SH-SY5Y (cell line): ENCODE measurements around the gene SEPSECS.

ENCODE experiments used
- GATA2 ChIP-seq: IDR thresholded peaks from 2 replicates; pipeline ENCODE4 v1.6.1; 2011; ENCODE audit warnings: mild to moderate bottlenecking, low read depth, low read length
- GATA3 ChIP-seq: IDR thresholded peaks from 2 replicates; pipeline ENCODE4 v1.6.1; 2011; ENCODE audit warnings: low read depth, mild to moderate bottlenecking, low read length, moderate library complexity

SEPSECS gene

DNA sequence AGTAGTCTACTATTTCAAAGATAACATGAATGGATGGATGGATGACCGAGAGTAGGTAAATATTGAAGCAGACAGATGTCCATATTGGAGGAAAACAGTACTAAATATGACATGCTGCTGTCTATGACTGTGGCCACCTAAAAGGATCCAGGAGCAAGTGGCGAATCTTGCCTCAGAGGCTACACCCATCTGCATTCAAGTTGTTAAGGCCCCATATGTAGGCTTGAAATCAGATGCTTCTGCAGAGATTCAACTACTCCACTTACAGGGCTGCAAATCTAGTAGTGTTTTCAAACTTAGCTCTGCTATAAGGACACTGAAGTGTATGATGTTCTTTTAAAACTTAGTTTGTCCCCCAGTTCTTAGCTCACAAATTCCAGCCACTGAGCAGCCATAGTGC lies 28.9 kb downstream of the SEPSECS start:
- no peak for TF ChIP-seq GATA2
- no peak for TF ChIP-seq GATA3

GRCh38 chr4:25129917-25130316 lies 30.3 kb downstream of the SEPSECS start:
- TF ChIP-seq GATA2 (no peak), GATA3 (no peak)

DNA sequence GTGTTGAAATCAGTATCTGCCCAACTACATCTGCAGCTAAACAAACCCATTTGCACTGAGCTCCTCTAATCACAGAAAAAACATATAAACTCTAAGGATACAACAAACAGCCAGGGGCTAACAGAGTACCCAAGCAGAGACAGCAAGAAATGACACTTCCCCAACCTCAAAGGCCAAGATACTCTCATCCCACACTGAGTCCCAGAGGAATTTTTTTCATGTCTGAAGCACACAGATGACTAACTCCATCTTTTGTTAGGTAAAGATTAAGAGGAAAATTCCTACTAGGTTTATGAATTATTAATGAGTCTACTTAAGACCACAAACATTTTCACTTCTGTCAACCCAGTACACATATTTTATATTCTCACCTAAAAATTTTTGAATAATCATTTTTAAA lies 31.6 kb downstream of the SEPSECS start:
- no peak for TF ChIP-seq GATA3
- TF ChIP-seq GATA2: no peak

DNA sequence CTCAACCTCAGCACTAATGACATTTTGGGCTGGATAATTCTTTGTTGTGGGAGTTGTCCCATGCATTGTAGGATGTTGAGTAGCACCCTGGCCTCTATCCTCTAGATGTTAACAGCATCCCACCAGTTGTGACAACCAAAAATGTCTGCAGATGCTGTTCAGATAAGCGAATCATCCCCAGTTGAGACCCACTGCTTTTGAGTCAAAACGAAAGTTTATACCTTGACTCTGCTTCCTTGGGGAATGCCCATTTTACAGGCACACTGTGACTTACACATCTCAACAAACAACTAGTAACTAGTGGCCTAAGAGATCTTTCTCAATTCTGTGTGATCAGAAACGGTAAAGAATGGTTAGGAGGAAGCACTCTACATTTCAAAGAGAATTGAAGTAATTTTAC lies 37.0 kb downstream of the SEPSECS start:
- TF ChIP-seq GATA3: no peak
- TF ChIP-seq GATA2: no peak

- TF ChIP-seq GATA2 (no peak), GATA3 (no peak)
Measured at GRCh38 chr4:25120146-25120940, 39.9 kb downstream of the SEPSECS start.

DNA sequence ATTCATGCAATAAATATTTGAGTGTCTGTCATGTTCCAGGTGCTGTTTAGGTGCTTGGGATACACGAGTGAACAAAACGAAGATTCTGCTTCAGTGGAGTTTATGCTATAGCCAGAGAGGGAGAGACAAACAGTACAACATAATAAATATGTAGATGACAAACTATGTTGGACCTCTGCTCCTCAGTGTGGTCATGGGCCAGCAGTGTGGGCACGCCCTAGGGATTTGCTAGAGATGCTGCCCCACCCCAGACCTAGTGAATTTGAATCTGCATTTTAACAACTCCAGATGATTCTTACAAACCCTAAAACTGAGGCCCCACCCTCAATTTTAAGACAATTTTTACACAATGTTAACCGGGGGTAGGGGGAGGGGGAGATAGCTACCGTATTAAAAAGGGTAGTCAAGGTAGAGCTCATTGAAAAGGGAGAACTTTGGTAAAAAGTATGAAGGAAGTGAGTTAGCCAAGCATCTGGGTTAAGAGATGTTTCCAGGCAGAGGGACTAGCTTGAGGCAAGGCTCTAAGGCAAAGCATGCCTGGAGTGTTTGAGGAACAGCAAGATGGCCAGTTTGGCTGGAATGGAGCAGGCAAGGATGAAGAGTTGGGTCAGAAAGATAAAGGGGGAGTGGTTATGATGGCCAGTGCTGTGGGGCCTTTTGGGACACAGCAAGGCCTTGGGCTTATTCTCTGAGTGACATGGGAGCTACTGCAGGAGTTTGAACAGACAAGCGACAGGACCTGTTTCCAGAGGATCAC lies 42.4 kb downstream of the SEPSECS start:
- TF ChIP-seq GATA2 (no peak), GATA3 (no peak)

- no peak for TF ChIP-seq GATA2
- TF ChIP-seq GATA3: no peak
Measured at GRCh38 chr4:25117274-25117673, 43.0 kb downstream of the SEPSECS start.

DNA sequence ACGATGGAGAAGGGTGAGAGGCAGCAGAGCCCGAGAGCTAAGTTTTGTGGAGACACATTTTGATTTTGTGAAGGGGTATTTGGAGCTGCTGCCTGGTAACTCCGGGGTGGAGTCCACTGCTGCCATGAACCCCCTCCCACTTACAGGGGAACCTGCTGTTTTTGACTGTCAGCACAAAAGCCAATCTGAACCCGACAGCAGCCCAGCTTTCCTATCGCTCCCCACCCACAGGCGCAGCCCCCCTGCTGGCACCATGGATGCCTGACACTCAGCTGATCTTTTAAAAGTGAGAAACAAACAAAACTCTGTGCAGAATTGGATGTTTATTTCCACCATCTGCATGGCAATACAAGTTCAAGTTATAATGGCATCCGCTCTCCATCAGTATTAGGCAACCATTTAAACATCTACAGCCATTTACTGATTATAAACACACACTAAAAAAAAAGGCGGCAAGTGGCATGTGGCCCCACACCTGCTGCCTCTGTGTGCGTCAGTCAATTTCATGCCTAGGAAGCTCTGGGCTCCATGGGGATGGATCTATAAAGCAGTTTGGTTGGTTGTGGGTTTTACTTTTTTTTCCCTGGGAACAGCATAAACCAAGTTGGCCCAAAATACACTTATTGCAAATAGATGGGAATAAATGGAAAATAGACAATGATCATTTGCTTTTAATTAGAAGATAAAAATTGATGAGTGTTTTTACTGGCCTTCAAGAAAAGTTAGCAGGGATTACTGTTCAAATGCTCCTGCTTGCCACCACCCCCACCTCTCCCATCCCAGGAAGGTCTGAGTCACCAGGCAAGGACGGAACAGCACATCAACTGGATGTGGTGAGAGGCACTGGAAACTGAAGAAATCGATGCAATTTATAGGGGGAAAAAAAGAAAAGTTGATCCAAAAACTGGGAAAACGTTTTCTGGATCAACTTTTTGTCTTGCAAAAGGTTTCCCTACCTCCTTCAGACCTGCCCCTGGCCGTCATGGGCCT lies 46.0 kb downstream of the SEPSECS start:
- no peak for TF ChIP-seq GATA2
- no peak for TF ChIP-seq GATA3

DNA sequence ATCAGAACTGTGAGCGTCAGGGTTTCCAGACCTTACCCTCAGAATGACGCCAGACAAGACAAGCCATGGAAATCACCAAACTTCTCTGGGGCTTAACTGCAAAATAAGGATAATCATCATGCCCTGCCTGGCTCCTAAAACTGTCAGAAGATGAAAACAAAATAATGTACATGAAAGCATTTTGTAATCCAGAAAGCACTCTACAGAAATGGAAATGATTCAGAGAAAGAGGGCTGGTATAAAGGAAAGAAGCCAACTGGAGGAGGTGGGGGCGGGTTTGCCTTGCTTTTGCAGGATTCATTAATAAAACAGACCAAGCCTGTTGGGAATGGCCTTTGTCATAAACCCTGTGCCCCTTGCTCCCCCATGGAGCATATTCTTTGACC lies 47.3 kb downstream of the SEPSECS start:
- TF ChIP-seq GATA2 (no peak), GATA3 (no peak)

DNA sequence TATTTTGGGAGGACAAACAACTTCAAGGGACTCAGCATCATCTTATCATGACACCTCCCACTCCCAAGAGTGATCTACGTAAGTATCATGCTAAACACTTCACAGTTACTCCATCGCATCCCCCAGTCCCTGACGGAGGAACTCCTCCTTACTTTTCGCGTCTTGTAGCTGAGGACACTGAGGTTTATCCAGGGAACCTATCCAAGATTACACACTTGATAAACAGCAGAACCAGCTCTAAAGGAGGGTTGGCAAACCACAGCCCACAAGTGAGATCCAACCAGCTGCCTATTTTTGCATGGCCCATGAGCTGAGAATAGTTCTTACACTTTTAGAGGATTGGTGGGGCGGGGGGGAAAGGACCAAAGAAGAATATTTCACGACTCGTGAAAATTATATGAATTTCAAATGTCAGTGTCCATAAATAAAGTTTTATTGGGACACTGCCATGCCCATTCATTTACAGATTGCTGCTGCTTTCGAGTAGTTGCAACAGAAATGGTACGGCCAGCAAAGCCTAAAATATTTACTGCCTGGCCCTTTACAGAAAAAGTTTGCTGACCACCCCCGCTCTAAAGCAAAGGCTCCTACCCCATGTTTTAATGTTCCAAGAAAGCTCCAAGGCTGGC lies 47.8 kb downstream of the SEPSECS start:
- no peak for TF ChIP-seq GATA2
- TF ChIP-seq GATA3: no peak

- no peak for TF ChIP-seq GATA2
Measured at GRCh38 chr4:25111648-25112196, 48.5 kb downstream of the SEPSECS start.

GRCh38 chr4:25110527-25111329 lies 49.5 kb downstream of the SEPSECS start:
- TF ChIP-seq GATA3: no peak
- TF ChIP-seq GATA2: no peak

GRCh38 chr4:25109511-25109910 lies 50.7 kb downstream of the SEPSECS start:
- no peak for TF ChIP-seq GATA2
- no peak for TF ChIP-seq GATA3
